ENCODE data around the gene NINJ1.

The NINJ1 gene

GRCh38 chr9:93132946-93133680 is 938 bp downstream of the NINJ1 start:
- no peak for DNase-seq (ENCODE audit: low read depth in 1 of 2, low spot score in 1 of 2)

- DNase-seq (ENCODE audit: low read depth in 1 of 2, low spot score in 1 of 2), result no peak
Observed at GRCh38 chr9:93132287-93132927, 1.6 kb downstream of the NINJ1 start.

GRCh38 chr9:93131599-93132286 is 2.3 kb downstream of the NINJ1 start:
- no peak for DNase-seq (ENCODE audit: low read depth in 1 of 2, low spot score in 1 of 2)

- DNase-seq (ENCODE audit: low read depth in 1 of 2, low spot score in 1 of 2), result no peak
Observed at GRCh38 chr9:93130861-93131481, 3.1 kb downstream of the NINJ1 start.

GRCh38 chr9:93129691-93130500 is 4.2 kb downstream of the NINJ1 start:
- DNase-seq (ENCODE audit: low read depth in 1 of 2, low spot score in 1 of 2), result no peak

- DNase-seq (ENCODE audit: low read depth in 1 of 2, low spot score in 1 of 2), result no peak
Observed at GRCh38 chr9:93129286-93129685, 4.8 kb downstream of the NINJ1 start.

- no peak for DNase-seq (ENCODE audit: low read depth in 1 of 2, low spot score in 1 of 2)
Observed at GRCh38 chr9:93128715-93129224, 5.3 kb downstream of the NINJ1 start.

- no peak for DNase-seq (ENCODE audit: low read depth in 1 of 2, low spot score in 1 of 2)
Observed at GRCh38 chr9:93128011-93128714, 5.9 kb downstream of the NINJ1 start.

GRCh38 chr9:93127395-93127911 is 6.6 kb downstream of the NINJ1 start:
- no peak for DNase-seq (ENCODE audit: low read depth in 1 of 2, low spot score in 1 of 2)

- no peak for DNase-seq (ENCODE audit: low read depth in 1 of 2, low spot score in 1 of 2)
Observed at GRCh38 chr9:93126825-93127368, 7.2 kb downstream of the NINJ1 start.

GRCh38 chr9:93126151-93126781 is 7.8 kb downstream of the NINJ1 start:
- no peak for DNase-seq (ENCODE audit: low read depth in 1 of 2, low spot score in 1 of 2)

GRCh38 chr9:93125331-93125894 is 8.6 kb downstream of the NINJ1 start:
- DNase-seq (ENCODE audit: low read depth in 1 of 2, low spot score in 1 of 2), result no peak

GRCh38 chr9:93124793-93125192 is 9.3 kb downstream of the NINJ1 start:
- DNase-seq (ENCODE audit: low read depth in 1 of 2, low spot score in 1 of 2), result no peak

GRCh38 chr9:93123561-93124283 is 10.3 kb downstream of the NINJ1 start:
- DNase-seq (ENCODE audit: low read depth in 1 of 2, low spot score in 1 of 2), result no peak

GRCh38 chr9:93122721-93123221 is 11.3 kb downstream of the NINJ1 start:
- no peak for DNase-seq (ENCODE audit: low read depth in 1 of 2, low spot score in 1 of 2)

GRCh38 chr9:93121316-93122241 is 12.5 kb downstream of the NINJ1 start:
- no peak for DNase-seq (ENCODE audit: low read depth in 1 of 2, low spot score in 1 of 2)

GRCh38 chr9:93120846-93121315 is 13.2 kb downstream of the NINJ1 start:
- no peak for DNase-seq (ENCODE audit: low read depth in 1 of 2, low spot score in 1 of 2)
